GM23338 (cell line): ENCODE data around the gene NSMCE1. TPM values are rescaled to one million over a fixed set of nuclear protein-coding genes. Genes with fewer than 3 reads are reported as not detected.

Experiments
- ATAC-seq: fragments of 200-7000 bp; cut with Tn5 transposase; 3 replicates; pipeline ENCODE4 v1.9.1; 2020
- DNase-seq: peaks from one replicate; pipeline ENCODE4 v3.0.0-alpha.2; 2015; ENCODE audit warnings: low spot score
- H2AFZ ChIP-seq: fragments of 200-600 bp; sonication (generic); 2 replicates; pipeline ENCODE4 v1.8.0; 2016; ENCODE audit warnings: antibody characterized with exemption, mild to moderate bottlenecking, moderate library complexity
- H3F3A ChIP-seq: fragments of 200-600 bp; sonication (generic); replicated peaks from 2 replicates; pipeline ENCODE4 v1.8.0; 2017; ENCODE audit warnings: antibody characterized with exemption, mixed run types, low read depth
- H3K27ac ChIP-seq: fragments of 200-600 bp; sonication (generic); 2 replicates; pipeline ENCODE4 v1.6.1; 2016; ENCODE audit warnings: low read depth
- H3K27me3 ChIP-seq: fragments of 200-600 bp; sonication (generic); 2 replicates; pipeline ENCODE4 v1.8.0; 2016; ENCODE audit warnings: mild to moderate bottlenecking, mixed run types, moderate library complexity; ENCODE audit not compliant: insufficient read depth
- H3K36me3 ChIP-seq: fragments of 200-600 bp; sonication (generic); 2 replicates; pipeline ENCODE4 v1.8.0; 2016; ENCODE audit warnings: mild to moderate bottlenecking; ENCODE audit not compliant: insufficient read depth
- H3K4me1 ChIP-seq: fragments of 200-600 bp; sonication (generic); 2 replicates; pipeline ENCODE4 v1.8.0; 2016; ENCODE audit warnings: mild to moderate bottlenecking, moderate library complexity; ENCODE audit not compliant: insufficient read depth
- H3K4me2 ChIP-seq: fragments of 200-600 bp; sonication (generic); 2 replicates; pipeline ENCODE4 v1.7.1; 2017; ENCODE audit warnings: mixed run types
- H3K4me3 ChIP-seq: fragments of 200-600 bp; sonication (generic); 2 replicates; pipeline ENCODE4 v1.6.1; 2016; ENCODE audit warnings: mixed run types
- H3K79me2 ChIP-seq: fragments of 200-600 bp; sonication (generic); replicated peaks from 2 replicates; pipeline ENCODE4 v1.8.0; 2017; ENCODE audit warnings: mild to moderate bottlenecking; ENCODE audit not compliant: insufficient read depth
- H3K9me2 ChIP-seq: fragments of 200-600 bp; sonication (generic); 2 replicates; pipeline ENCODE4 v1.8.0; 2017; ENCODE audit not compliant: insufficient read depth
- H4K20me1 ChIP-seq: fragments of 200-600 bp; sonication (generic); replicated peaks from 2 replicates; pipeline ENCODE4 v1.8.0; 2017; ENCODE audit warnings: mild to moderate bottlenecking; ENCODE audit not compliant: insufficient read depth
- H3K27ac Mint-ChIP-seq: 2 replicates; pipeline ENCODE4 v1.8.0; 2020; ENCODE audit warnings: inconsistent platforms, mild to moderate bottlenecking, moderate library complexity, mixed read lengths
- H3K27me3 Mint-ChIP-seq: 3 replicates; pipeline ENCODE4 v1.8.0; 2022; ENCODE audit warnings: low read depth, mild to moderate bottlenecking, moderate library complexity, mixed read lengths, inconsistent platforms; ENCODE audit not compliant: insufficient read depth, poor library complexity
- H3K36me3 Mint-ChIP-seq: 3 replicates; pipeline ENCODE4 v1.8.0; 2021; ENCODE audit warnings: low read depth, mild to moderate bottlenecking, inconsistent platforms, moderate library complexity, mixed read lengths
- H3K4me1 Mint-ChIP-seq: 3 replicates; pipeline ENCODE4 v1.8.0; 2020; ENCODE audit warnings: mild to moderate bottlenecking, inconsistent platforms, mixed read lengths
- H3K4me3 Mint-ChIP-seq: 3 replicates; pipeline ENCODE4 v1.8.0; 2021; ENCODE audit warnings: moderate library complexity, mild to moderate bottlenecking, inconsistent platforms, mixed read lengths
- H3K9me3 Mint-ChIP-seq: 3 replicates; pipeline ENCODE4 v1.8.0; 2020; ENCODE audit warnings: moderate library complexity, mild to moderate bottlenecking, inconsistent platforms, mixed read lengths
- CREB1 ChIP-seq: fragments of 250-450 bp; sonication (Bioruptor Pico); IDR thresholded peaks from 2 replicates; pipeline ENCODE4 v1.5.0; 2020; ENCODE audit warnings: low read depth, mild to moderate bottlenecking, moderate library complexity
- ETS1 ChIP-seq: IDR thresholded peaks from 2 replicates; pipeline ENCODE4 v1.6.1; 2016; ENCODE audit warnings: antibody characterized with exemption
- EZH2 ChIP-seq: fragments of 200-600 bp; sonication (generic); IDR thresholded peaks from one replicate; pipeline ENCODE4 v1.8.0; 2017; ENCODE audit warnings: antibody characterized with exemption, mild to moderate bottlenecking, low read depth; ENCODE audit not compliant: unreplicated experiment
- EZH2phosphoT487 ChIP-seq: fragments of 200-600 bp; sonication (generic); IDR thresholded peaks from one replicate; pipeline ENCODE4 v1.8.1; 2018; ENCODE audit warnings: antibody characterized with exemption; ENCODE audit not compliant: unreplicated experiment
- JUNB ChIP-seq: IDR thresholded peaks from one replicate; pipeline ENCODE4 v1.6.1; 2016; ENCODE audit warnings: antibody characterized with exemption; ENCODE audit not compliant: unreplicated experiment
- NANOG ChIP-seq: IDR thresholded peaks from 2 replicates; pipeline ENCODE4 v1.6.1; 2016; ENCODE audit warnings: antibody characterized with exemption, borderline replicate concordance
- POLR2AphosphoS5 ChIP-seq: IDR thresholded peaks from 2 replicates; pipeline ENCODE4 v1.6.1; 2016; ENCODE audit warnings: antibody characterized with exemption, low read depth
- REST ChIP-seq: IDR thresholded peaks from one replicate; pipeline ENCODE4 v1.6.1; 2018; ENCODE audit warnings: antibody characterized with exemption; ENCODE audit not compliant: unreplicated experiment
- STAT1 ChIP-seq: IDR thresholded peaks from one replicate; pipeline ENCODE4 v1.6.1; 2016; ENCODE audit warnings: antibody characterized with exemption; ENCODE audit not compliant: unreplicated experiment
- ZNF331 ChIP-seq: fragments of 250-450 bp; sonication (Bioruptor Pico); IDR thresholded peaks from 2 replicates; pipeline ENCODE4 v1.5.0; 2020; ENCODE audit warnings: low read depth, mild to moderate bottlenecking, moderate library complexity
- polyA plus RNA-seq: library from polyadenylated mRNA; unstranded; fragments of >200 nt; fragmentation: Nextera tagmentation; extraction: Ambion mirVana; gene quantifications from 2 replicates; pipeline ENCODE4 v1.2.1, GENCODE V29; 2016
- total RNA-seq: library from RNA; depleted of rRNA; stranded (reverse); fragments of >200 nt; shearing (Covaris generic); gene quantifications from 2 replicates; pipeline ENCODE4 v1.2.3, GENCODE V29; 2014
- TF ChIP-seq, protein P1 (sequence below), 2 experiments: fragments of 200-600 bp in 1 of 2; sonication (generic) in 1 of 2; conservative IDR thresholded peaks; 2 replicates each; pipeline versions ENCODE4 v1.5.1 to v1.6.1; 2016 to 2017; ENCODE audit warnings: antibody characterized with exemption in 2 of 2, low read depth in 2 of 2, mild to moderate bottlenecking in 2 of 2, moderate library complexity in 1 of 2
- TF ChIP-seq, protein P2 (sequence below): fragments of 250-450 bp; sonication (Bioruptor Pico); IDR thresholded peaks from 2 replicates; pipeline ENCODE4 v1.5.0; 2020; ENCODE audit warnings: mild to moderate bottlenecking, moderate library complexity

Gene NSMCE1
- total and polyA plus RNA-seq, 2 experiments from 2014 or later: 30.6 to 50.8 TPM

DNA sequence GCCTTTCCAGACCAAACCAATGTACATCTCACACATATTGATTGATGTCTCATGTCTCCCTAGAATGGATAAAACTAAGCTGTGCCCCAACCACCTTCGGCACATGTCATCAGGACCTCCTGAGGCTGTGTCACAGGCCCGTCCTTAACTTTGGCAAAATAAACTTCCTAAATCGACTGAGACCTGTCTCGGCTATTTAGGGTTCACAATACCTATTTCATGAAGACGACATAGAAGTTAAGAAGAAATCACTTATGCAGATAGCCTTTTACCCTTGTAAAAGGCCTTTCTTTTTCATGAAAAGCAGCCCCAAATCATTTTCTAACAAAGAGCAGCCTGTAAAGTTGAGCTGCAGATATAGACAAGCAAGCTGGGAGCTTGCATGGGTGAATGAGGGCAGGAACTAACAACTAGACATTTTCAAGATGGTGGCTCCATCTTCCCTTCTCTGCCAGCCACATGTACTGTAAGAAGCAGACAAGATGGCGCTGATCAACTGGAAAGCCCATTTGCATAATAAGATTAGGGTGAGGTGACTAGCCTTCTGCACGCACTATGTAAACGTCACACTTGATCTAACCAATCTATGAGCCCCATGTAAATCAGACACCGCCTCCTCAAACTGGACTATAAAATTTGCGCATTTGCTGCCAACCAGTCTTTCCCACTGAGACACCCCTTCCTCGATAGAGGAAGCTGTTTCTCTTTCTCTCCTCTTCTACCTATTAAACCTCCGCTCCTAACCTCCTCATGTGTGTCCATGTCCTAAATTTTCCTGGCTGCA is 69.9 kb downstream of the NSMCE1 start:
- Histone ChIP-seq H3K27me3 (no peaks in the 10 kb centered on the region), H3K9me2 (no peaks in the 10 kb centered on the region), H3K36me3 (no peaks in the 10 kb centered on the region), H3F3A (no peaks in the 10 kb centered on the region), H4K20me1 (no peaks in the 10 kb centered on the region), H3K4me2 (no peak overlapping the region), H3K4me1 (no peaks in the 10 kb centered on the region), H3K27ac (no peak overlapping the region), H3K79me2 (no peaks in the 10 kb centered on the region), H2AFZ (peak overlapping the region; percentile 25; the same call in 1 of the 2 replicates), H3K4me3 (no peak overlapping the region)
- Mint-ChIP-seq H3K4me3 (no peak overlapping the region), H3K27ac (no peak overlapping the region), H3K36me3 (no peaks in the 10 kb centered on the region), H3K27me3 (peaks cover 19% of the 10 kb centered on the region), H3K9me3 (peaks cover 18% of the 10 kb centered on the region), H3K4me1 (peaks cover 17% of the 10 kb centered on the region)
- DNase-seq (no peak), ATAC-seq (no peak)
- no peak for TF ChIP-seq NANOG
- TF ChIP-seq, protein P1, sequence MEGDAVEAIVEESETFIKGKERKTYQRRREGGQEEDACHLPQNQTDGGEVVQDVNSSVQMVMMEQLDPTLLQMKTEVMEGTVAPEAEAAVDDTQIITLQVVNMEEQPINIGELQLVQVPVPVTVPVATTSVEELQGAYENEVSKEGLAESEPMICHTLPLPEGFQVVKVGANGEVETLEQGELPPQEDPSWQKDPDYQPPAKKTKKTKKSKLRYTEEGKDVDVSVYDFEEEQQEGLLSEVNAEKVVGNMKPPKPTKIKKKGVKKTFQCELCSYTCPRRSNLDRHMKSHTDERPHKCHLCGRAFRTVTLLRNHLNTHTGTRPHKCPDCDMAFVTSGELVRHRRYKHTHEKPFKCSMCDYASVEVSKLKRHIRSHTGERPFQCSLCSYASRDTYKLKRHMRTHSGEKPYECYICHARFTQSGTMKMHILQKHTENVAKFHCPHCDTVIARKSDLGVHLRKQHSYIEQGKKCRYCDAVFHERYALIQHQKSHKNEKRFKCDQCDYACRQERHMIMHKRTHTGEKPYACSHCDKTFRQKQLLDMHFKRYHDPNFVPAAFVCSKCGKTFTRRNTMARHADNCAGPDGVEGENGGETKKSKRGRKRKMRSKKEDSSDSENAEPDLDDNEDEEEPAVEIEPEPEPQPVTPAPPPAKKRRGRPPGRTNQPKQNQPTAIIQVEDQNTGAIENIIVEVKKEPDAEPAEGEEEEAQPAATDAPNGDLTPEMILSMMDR (conservative IDR thresholded peaks at IDR 0.05; ENCODE audit: low read depth in 2 of 2): no peak
- no peak for TF ChIP-seq CREB1 (CRISPR knock-in tag)
- no peak for TF ChIP-seq EZH2phosphoT487
- no peak for TF ChIP-seq REST
- TF ChIP-seq JUNB: no peak
- no peak for TF ChIP-seq STAT1
- no peak for TF ChIP-seq ZNF331 (CRISPR knock-in tag)
- TF ChIP-seq, protein P2, sequence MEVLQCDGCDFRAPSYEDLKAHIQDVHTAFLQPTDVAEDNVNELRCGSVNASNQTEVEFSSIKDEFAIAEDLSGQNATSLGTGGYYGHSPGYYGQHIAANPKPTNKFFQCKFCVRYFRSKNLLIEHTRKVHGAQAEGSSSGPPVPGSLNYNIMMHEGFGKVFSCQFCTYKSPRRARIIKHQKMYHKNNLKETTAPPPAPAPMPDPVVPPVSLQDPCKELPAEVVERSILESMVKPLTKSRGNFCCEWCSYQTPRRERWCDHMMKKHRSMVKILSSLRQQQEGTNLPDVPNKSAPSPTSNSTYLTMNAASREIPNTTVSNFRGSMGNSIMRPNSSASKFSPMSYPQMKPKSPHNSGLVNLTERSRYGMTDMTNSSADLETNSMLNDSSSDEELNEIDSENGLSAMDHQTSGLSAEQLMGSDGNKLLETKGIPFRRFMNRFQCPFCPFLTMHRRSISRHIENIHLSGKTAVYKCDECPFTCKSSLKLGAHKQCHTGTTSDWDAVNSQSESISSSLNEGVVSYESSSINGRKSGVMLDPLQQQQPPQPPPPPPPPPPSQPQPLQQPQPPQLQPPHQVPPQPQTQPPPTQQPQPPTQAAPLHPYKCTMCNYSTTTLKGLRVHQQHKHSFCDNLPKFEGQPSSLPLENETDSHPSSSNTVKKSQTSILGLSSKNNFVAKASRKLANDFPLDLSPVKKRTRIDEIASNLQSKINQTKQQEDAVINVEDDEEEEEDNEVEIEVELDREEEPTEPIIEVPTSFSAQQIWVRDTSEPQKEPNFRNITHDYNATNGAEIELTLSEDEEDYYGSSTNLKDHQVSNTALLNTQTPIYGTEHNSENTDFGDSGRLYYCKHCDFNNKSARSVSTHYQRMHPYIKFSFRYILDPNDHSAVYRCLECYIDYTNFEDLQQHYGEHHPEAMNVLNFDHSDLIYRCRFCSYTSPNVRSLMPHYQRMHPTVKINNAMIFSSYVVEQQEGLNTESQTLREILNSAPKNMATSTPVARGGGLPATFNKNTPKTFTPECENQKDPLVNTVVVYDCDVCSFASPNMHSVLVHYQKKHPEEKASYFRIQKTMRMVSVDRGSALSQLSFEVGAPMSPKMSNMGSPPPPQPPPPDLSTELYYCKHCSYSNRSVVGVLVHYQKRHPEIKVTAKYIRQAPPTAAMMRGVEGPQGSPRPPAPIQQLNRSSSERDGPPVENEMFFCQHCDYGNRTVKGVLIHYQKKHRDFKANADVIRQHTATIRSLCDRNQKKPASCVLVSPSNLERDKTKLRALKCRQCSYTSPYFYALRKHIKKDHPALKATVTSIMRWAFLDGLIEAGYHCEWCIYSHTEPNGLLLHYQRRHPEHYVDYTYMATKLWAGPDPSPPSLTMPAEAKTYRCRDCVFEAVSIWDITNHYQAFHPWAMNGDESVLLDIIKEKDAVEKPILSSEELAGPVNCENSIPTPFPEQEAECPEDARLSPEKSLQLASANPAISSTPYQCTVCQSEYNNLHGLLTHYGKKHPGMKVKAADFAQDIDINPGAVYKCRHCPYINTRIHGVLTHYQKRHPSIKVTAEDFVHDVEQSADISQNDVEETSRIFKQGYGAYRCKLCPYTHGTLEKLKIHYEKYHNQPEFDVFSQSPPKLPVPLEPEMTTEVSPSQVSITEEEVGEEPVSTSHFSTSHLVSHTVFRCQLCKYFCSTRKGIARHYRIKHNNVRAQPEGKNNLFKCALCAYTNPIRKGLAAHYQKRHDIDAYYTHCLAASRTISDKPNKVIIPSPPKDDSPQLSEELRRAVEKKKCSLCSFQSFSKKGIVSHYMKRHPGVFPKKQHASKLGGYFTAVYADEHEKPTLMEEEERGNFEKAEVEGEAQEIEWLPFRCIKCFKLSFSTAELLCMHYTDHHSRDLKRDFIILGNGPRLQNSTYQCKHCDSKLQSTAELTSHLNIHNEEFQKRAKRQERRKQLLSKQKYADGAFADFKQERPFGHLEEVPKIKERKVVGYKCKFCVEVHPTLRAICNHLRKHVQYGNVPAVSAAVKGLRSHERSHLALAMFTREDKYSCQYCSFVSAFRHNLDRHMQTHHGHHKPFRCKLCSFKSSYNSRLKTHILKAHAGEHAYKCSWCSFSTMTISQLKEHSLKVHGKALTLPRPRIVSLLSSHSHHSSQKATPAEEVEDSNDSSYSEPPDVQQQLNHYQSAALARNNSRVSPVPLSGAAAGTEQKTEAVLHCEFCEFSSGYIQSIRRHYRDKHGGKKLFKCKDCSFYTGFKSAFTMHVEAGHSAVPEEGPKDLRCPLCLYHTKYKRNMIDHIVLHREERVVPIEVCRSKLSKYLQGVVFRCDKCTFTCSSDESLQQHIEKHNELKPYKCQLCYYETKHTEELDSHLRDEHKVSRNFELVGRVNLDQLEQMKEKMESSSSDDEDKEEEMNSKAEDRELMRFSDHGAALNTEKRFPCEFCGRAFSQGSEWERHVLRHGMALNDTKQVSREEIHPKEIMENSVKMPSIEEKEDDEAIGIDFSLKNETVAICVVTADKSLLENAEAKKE: no peak
- no peak for TF ChIP-seq ETS1
- TF ChIP-seq EZH2: no peak
- TF ChIP-seq POLR2AphosphoS5: no peak
